Measurements from ENCODE around the gene SYNGR3.

GRCh38 chr16:1999866-2000514 lies 10.2 kb downstream of the SYNGR3 start:
- TF ChIP-seq CTCF (IDR thresholded peaks at IDR 0.05; ENCODE audit: low read length) (no peak), EZH2 (IDR thresholded peaks at IDR 0.05; ENCODE audit: borderline replicate concordance, low read length) (no peak)

All from OCI-LY1 (cell line).